K562 (cell line): ENCODE data around the gene GPR15.

Experiments used
- ARNT ChIP-seq, 2 experiments: fragments of 450-650 bp; IDR thresholded peaks; 2 replicates each; pipeline ENCODE4 v1.6.1; 2016; ENCODE audit warnings: mild to moderate bottlenecking in 1 of 2
- CTCF ChIP-seq, 3 experiments: IDR thresholded peaks in 2 of 3; conservative IDR thresholded peaks in 1 of 3; 2 replicates each; pipeline ENCODE4 v1.5.1; 2011 to 2012; ENCODE audit warnings: low read length in 3 of 3, mild to moderate bottlenecking in 3 of 3, control low read depth in 2 of 3, improper control_type of control experiment in 1 of 3, inconsistent platforms in 1 of 3, low read depth in 1 of 3, mixed read lengths in 1 of 3, moderate library complexity in 1 of 3; ENCODE audit not compliant: insufficient read depth in 2 of 3
- ESRRA ChIP-seq: fragments of 450-650 bp; IDR thresholded peaks from 2 replicates; pipeline ENCODE4 v1.6.1; 2014; ENCODE audit warnings: low read depth, mild to moderate bottlenecking, moderate library complexity, borderline replicate concordance
- MAX ChIP-seq: sonication (generic); formaldehyde crosslinking; IDR thresholded peaks from 2 replicates; pipeline ENCODE4 v1.9.0; 2022; ENCODE audit warnings: mild to moderate bottlenecking, missing genetic modification reagents
- MYNN ChIP-seq, 2 experiments: sonication (generic); formaldehyde crosslinking in 1 of 2; IDR thresholded peaks; 2 replicates each; pipeline versions ENCODE4 v1.5.0 to v1.6.1; 2016 to 2020; ENCODE audit warnings: antibody characterized with exemption in 1 of 2, missing genetic modification reagents in 1 of 2
- PHF8 ChIP-seq: fragments of 200-600 bp; sonication (generic); IDR thresholded peaks from 2 replicates; pipeline ENCODE4 v1.6.1; 2012; ENCODE audit warnings: mixed run types, mild to moderate bottlenecking, inconsistent platforms, low read length, moderate library complexity, borderline replicate concordance
- RFX5 ChIP-seq: IDR thresholded peaks from 2 replicates; pipeline ENCODE4 v1.6.1; 2011; ENCODE audit warnings: low read depth, mild to moderate bottlenecking, improper control_type of control experiment, low read length
- SMC3 ChIP-seq: conservative IDR thresholded peaks from 2 replicates; pipeline ENCODE4 v1.6.1; 2011; ENCODE audit warnings: low read depth, low read length, improper control_type of control experiment; ENCODE audit not compliant: insufficient read depth
- SP2 ChIP-seq: IDR thresholded peaks from 2 replicates; pipeline ENCODE4 v1.6.1; 2011; ENCODE audit warnings: mild to moderate bottlenecking, low read depth, low read length, moderate library complexity; ENCODE audit not compliant: poor library complexity, severe bottlenecking; ENCODE audit errors: extremely low read depth
- ZNF134 ChIP-seq: fragments of 250-450 bp; sonication (Bioruptor Pico); conservative IDR thresholded peaks from 2 replicates; pipeline ENCODE4 v1.4.0; 2020
- ZNF507 ChIP-seq: conservative IDR thresholded peaks from 2 replicates; pipeline ENCODE4 v1.6.1; 2017; ENCODE audit warnings: missing genetic modification characterization, missing compliant biosample characterization
- ZNF592 ChIP-seq: fragments of 450-650 bp; IDR thresholded peaks from 2 replicates; pipeline ENCODE4 v1.6.1; 2017; ENCODE audit warnings: antibody characterized with exemption, mild to moderate bottlenecking
- ZNF699 ChIP-seq: fragments of 250-450 bp; sonication (Bioruptor Pico); IDR thresholded peaks from 2 replicates; pipeline ENCODE4 v1.8.0; 2021; ENCODE audit warnings: mild to moderate bottlenecking, moderate library complexity; ENCODE audit not compliant: insufficient replicate concordance

- TF ChIP-seq ESRRA (no peak), SMC3 (no peak), RFX5 (no peak), CTCF (IDR thresholded peaks at IDR 0.05 in 2 of 3, conservative IDR thresholded peaks at IDR 0.05 in 1 of 3; ENCODE audit: insufficient read depth in 2 of 3, low read depth in 1 of 3, low read length in 3 of 3) (no peak), SP2 (no peak), ARNT (IDR thresholded peaks at IDR 0.05) (no peak), MAX (CRISPR knock-in tag) (no peak), ZNF507 (no peak), MYNN (IDR thresholded peaks at IDR 0.05) (no peak), MYNN (CRISPR knock-in tag; IDR thresholded peaks at IDR 0.05) (no peak), ZNF592 (no peak), PHF8 (no peak), ZNF699 (CRISPR knock-in tag) (no peak), ZNF134 (no peak)
Observed at GRCh38 chr3:98501863-98502576, 29.8 kb upstream of the GPR15 start.
